HG02623 (cell line): Measurements from ENCODE around the gene FMO3.

Experiments
- ATAC-seq: cut with Tn5 transposase; IDR thresholded peaks from one replicate; pipeline ENCODE4 v1.9.1; 2021; ENCODE audit warnings: moderate library complexity; ENCODE audit not compliant: unreplicated experiment

The FMO3 gene

DNA sequence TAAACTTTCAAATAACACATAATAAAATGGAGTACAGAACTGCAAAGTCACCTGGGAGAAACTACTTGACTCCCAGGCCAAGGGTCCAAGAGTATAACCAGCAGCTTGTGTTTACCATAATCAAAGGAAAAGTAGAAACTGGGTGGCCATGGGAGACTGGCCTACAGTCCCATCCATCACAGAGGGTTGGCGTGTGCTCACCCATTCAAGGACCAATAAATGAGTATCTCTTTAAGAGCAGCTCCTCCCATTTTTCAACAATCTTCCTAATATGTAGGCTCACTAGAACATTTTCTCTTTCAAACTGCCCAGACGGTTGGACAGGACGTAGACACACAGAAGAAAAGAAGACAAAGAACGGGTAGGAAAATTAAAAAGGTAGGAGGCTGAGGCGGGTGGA lies at the start of gene FMO3:
Gene FMO3 (plus strand): TSS at position 302 of the 400 bp plus-strand sequence. CDS start 1,754 bp downstream, outside the sequence.
- ATAC-seq = no peak

DNA sequence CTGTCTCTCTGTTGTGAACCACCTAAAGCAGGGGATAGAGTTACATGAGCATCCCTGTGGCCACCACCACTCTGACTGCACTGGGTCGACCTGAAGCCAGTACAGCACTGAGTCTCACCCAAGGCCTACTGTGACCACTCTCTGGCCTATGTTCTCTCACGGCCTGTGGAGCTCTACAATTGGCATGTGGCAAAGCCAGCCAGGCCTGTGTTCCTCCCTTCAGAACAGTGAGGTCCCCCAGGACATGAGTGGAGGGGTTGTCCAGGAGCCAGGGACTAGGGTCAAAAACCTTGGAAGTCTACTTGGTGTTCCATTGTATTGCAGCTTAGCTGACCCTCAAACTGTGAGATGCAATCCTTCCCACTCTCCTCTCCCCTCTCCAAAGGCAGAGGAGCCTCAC lies 42.7 kb upstream of the FMO3 start:
- no peak for ATAC-seq

DNA sequence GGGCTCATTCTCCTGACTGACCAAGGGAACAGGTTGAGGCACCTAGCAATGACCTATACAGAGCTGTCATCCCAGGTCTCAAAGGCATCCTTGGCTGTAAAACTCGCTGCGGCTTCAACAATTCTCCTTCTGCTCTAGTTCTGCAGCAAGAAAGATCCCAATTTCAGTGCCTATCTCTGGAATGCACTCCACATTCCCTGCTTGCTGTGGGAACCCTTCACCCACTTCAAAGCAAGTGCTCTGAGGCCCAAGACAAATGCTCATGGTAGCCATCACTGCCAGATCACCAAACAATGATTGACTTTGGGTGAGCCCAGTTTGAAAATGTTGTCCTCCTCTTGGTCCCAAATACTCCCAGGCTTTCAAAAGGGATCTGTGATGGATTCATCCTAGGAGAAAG lies 37.7 kb upstream of the FMO3 start:
- no peak for ATAC-seq

DNA sequence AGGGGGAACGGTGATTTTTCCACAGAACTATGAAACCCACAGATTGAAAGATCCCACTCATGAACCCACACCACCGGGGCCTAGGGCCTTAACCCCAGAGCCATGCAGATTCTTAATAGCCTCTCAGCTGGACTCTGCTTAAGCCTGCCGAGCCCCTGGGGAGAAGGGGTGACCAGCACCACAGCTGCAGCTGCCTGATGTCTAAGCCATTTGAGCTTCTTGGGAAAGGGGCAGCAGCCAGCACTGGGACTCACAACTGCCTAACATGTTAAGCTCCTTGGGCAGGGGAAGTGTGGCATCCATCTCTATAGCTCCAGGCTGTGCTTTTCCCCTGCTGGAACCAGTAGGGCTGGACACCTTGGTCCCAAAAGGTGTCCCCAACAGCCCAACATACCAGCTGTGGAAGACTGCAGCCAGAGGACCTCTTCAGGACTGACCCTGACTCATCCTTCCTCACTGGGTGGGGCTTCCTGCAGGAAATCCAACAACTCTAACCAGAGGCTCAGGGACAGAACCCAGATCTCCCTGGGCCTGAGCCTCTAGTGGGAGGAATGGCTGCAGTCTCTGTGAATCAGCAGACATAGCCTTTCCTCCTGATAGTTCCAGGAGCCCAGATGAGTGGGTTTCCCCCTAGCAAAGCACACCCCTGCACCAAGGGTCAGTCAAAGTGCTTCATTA lies 34.6 kb upstream of the FMO3 start:
- no peak for ATAC-seq

DNA sequence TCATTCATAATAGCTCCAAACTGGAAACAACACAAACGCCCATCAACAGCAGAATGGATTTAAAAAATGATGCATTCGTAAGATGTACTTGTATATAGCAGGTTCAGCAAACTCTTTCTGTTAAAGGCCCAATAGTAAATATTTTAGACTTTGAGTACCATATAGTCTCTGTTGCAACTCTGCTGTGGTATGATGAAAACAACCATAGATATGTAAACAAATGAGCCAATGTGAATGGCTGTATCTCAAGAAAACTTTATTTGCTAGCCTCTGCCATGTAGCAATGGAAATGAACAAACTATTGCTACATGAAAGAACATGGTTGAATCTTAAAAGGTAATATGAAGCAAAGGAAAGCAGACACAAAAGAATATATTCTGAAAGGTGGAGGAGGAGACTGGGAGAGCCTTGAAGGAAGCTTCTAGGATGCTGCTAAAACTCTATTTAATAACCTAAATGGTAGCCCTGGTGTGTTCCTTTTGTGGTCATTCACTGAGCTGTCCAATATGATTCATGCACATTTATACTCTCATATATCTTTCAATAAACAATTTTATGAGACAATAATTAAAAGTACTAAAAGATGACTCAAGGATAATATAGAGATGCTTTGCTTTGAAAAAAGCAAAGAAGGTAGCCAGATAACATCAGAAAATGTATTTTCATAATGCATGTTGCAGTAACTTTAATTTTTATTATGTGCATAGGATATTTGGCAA lies 29.1 kb upstream of the FMO3 start:
- no peak for ATAC-seq

DNA sequence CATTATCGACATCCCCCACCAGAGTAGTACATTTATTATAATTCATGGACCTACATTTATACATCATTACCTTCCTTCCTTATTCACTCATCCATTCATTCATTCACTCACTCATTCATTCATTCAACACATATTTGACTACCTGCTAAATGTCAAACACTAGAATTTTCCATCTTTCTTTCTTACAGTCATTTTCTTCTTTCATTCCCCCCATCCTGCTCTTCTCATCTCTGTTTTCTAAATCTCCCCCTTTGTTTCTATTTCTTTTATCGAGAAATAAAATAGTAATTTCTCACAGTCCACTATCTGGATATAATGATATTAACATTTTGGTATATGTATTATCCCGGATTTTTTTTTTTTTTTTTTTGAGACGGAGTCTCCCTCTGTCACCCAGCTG lies 27.8 kb upstream of the FMO3 start:
- ATAC-seq = no peak

DNA sequence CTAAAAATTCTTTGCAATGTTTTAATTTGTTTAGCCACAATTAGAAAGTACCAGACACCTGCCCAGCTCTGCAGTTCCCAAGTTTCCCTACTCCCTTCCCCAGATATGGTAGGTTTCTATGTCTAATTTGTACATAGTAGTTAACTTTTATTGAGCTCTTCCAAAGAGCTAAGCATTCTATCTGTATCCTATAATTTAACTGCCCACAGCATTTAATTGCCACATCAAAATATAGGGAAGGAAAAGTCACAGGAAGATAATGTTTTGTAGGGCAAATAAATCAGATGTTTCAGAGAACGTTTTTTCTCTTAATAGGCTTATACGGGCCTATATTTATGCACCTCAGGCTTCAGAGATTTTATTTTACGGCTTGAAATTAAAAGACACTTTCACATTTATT lies 15.7 kb upstream of the FMO3 start:
- ATAC-seq = no peak

DNA sequence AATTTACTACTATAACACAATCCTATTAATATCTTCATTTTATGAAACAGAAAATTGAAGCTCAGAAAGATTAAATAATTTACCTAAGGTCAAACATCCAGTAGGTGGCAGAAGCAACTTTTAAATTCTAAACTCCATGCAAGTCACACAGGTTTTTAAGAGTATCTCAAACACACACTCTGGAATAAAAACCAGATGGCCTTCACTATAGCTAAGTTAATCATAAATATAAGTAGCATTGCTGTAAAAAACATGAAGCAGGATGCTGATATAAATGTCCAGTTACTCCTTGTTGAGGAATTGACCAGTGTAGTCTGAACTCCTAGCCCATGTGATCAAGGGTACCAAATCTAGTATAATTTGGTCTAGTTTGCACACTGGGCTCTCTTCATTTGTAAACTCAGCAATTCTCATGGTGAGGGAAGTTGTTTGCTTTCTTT lies 9.4 kb upstream of the FMO3 start:
- ATAC-seq = no peak

DNA sequence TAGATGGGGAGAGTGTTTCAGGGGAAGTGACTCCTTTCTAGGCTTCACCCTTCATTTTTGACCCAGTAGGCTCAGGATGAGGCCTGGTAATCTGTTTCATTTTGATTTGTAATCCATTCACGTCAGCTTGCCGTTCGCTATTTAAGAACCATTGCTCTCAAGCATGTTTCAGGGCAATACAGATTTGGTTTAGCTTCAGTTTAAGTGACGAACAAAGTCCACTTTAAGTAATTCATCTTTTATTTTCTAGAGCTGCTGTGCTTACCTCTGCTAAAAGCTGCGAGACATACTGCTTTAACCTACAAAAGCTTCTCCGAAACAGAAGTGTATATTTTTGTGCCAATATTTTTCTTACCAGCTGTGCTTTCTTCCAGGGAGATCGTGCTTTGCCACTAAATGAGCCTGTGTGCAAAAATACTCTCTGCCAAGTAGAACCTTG lies 8.9 kb upstream of the FMO3 start:
- no peak for ATAC-seq

DNA sequence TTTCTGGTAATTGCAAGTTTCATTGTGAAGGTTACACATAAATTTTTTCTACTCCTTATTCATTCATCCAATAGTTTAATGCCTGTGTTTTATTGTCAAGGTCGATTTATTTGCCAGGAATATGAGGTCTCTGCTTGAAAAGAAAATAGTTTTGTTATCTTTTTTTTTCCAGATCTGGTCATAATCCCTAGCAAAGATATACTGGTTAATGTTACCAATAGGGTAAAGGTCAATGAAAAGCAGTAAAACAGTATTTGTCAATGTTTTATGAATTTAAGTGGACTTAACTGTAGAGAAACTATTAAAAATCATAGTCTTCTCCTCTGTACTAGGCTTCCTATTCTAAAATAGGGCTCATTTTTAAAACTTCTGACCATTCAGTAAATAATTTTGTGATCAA lies 8.1 kb upstream of the FMO3 start:
- ATAC-seq = no peak

DNA sequence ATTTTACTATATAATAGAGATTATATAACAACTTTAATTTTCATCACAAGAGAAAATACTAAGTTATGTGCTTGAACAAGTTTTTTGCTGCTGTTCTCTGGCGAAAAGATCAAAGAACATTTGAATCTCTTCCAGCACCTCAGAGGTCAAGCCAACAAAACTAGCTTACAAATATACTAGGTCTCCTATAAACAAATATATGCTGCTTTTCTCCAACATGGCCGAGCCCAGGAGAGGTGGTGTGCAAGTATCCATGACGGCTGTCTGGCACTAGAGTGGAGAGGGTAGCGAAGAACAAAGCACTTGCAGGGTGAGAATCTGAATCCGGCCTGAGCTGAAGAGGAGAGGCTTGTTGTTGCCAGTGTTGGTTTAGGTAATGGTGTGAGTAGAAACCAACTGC lies 7.5 kb upstream of the FMO3 start:
- no peak for ATAC-seq

DNA sequence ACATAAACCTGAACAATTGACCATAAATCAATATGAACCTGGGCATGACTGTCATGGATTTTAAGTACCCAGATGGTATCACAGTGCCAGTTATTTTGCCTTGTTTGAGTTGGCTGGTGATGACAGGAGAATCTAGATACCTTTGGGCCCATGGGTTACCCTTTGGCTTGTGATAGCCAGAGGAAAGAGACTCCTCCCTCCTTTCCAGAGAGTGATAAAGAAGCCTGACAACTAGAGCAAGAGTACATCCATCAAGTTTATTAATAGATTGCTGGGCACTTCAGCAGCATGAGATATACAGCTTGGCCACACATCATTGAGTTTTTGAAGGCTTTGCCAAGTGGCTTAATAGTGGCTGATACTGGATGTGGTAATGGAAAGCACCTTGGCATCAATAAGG lies 6.6 kb upstream of the FMO3 start:
- no peak for ATAC-seq

DNA sequence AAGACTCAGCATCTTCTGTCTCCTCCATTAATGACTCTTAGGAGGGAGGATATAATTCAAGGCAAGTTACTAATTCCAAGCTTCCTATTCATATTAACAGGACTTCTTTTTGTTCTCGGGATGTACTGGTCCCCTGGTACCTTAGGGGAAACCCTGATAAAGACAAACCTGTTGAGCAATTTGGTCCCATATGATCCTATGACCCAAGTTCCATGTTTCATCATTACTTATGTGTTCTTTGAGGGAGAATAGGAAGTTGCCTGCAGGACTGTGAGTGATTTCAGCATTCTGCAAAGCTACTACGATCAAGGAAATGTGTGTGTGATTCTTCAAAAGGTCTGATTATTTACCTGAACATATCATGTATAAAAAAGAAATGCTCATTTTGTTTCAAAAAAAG lies 5.8 kb upstream of the FMO3 start:
- no peak for ATAC-seq

DNA sequence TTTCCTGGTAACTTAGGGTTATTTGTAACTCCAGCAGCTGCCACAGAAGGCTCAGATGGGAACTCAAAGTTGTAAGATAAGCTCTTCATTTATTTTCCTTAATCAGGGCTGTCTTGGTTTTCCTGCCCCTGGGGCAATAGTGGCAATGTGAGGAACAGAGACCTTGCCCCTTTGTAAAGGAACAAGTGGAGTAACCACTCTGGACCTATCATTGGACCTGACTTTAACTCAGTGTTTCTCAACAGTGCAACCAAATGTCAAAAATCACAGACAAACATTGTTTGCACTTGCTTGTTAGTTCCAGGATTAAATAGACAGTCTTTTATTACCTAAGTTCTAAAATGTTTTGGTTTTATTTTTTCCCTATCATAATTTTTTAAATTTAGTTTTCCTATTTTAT lies 2.8 kb upstream of the FMO3 start:
- no peak for ATAC-seq

DNA sequence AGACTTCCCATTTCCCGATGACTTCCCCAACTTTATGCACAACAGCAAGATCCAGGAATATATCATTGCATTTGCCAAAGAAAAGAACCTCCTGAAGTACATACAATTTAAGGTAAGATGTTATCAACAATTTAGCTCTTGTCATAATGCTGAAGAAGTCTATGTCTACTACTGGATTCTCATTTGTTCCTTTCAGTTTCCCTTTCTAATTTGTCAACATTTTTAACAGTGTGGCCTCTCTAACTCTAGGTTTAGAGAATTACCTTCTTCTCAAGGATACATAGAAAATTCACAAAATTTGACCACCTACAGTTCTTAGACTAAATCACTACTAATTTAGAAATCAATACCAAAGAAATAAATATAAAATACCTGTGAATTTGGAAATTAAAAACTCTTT lies 13.2 kb downstream of the FMO3 start:
- no peak for ATAC-seq

DNA sequence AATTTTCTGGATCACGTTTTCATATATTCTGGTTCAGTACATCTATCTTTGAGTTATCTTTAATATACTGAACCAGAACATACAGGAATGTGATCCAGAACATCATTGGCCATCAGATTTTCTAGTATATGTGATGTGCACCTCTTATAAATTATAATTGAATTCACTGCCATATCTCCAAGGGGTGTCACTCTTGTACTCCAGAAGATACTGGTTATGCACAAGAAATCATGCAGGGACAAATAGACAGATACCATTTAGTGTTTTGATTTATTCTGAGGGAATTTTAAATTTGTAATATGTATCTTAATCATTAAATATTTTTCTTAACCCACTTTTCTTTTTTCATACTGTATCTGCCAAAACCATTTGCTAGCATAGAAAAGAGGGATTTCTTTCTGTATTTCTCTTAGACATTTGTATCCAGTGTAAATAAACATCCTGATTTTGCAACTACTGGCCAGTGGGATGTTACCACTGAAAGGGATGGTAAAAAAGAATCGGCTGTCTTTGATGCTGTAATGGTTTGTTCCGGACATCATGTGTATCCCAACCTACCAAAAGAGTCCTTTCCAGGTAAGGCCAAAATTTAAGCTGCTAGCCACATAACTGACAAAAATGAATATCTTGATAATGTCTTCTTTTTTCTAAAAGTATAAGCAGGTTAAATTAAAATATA lies 16.7 kb downstream of the FMO3 start:
- no peak for ATAC-seq

DNA sequence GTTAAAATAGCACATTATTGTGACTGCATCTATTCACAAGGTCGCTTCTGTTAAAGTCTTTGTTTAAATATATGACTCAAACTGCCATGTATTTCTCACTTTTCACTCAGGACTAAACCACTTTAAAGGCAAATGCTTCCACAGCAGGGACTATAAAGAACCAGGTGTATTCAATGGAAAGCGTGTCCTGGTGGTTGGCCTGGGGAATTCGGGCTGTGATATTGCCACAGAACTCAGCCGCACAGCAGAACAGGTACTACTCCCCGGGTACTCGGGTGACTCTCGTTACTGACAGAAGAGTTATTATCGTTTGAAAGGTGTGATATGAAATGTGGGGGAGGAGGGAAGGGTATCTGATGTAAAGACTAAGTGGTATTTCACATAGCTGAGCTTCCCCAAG lies 17.3 kb downstream of the FMO3 start:
- no peak for ATAC-seq

DNA sequence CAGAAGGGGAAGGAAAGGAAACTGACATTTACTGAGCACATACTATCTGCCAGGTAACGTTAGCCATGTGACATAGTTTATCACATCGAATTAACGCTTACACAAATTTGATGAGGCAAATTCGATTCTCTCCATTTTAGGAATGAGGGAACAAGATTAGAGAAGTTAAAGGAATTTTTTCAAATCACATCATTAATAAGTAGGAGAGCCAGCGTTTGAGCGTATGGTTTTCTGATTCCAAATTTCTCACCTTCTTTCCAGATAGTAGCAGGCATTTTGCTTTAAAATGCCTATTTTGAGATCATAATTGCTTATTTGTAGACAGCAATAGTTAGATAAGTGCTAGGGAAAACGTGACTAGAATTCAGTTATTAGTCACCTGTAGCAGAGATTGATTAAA lies 19.3 kb downstream of the FMO3 start:
- ATAC-seq = no peak

DNA sequence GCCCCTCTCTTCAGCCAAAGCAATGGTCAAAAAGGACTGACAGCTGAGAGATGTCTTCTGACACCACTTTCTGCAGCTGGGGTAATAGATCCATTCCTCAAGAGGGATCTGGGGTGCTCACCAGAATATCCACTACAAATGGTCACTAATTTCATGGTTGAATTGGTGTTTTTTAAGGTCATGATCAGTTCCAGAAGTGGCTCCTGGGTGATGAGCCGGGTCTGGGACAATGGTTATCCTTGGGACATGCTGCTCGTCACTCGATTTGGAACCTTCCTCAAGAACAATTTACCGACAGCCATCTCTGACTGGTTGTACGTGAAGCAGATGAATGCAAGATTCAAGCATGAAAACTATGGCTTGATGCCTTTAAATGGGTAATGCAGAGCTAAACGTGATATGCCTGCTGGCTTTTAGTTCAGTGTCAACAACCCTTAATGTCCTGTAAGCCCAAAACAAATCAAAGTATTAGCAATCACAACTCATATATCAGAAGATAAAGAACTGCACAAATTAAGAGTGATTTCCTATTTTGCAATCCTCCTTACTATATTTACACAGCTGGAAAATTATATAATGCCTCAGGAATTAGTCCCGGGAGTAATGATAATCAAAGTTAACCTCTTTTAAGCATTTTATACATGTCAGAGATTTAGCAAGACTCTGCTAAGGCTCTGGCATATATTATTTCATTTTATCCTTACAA lies 20.1 kb downstream of the FMO3 start:
- ATAC-seq = no peak

DNA sequence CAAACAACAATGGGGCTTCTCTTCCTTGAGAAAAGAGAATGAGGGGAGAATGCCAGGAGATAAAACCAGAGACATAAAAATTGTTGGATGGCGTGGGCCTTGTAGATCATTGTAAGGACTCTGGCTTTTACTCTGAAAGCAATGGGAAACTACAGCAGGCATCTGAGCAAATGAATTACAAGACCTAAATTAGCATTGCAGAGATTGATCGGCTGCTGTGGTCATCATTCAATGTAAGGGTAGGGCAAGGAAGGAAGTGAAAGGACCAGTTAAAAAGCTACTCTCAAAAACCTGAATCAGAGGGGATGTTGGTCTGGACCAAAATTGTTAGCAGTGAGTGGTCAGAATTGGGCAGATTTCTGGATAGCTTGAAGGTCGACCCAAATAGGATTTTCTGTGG lies 21.4 kb downstream of the FMO3 start:
- no peak for ATAC-seq

DNA sequence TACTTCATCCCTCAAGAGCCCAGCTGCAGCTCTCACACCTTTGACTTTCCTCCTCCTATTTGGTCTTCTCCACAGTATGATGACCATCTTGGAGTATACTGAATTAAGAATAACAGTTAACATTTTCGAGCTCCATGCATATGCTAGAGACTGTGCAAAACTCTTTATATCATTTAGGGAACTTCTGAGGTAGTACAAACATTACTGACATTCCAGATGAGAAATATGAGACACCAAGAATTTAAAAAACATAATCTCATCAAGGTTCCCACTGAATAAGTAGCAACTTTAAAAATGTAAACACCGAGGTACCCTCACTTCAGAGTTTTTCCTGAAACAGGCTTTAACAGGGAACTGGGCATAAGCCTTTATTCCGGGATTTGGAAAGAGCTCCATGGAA lies 22.7 kb downstream of the FMO3 start:
- no peak for ATAC-seq
